H9 (cell line): ENCODE data around the gene BCL2L15. TPM values are rescaled to one million over a fixed set of nuclear protein-coding genes. Genes with fewer than 3 reads are reported as not detected.

Source experiments
- DNase-seq: peaks from one replicate; pipeline ENCODE4 v3.0.0-alpha.2; 2017
- H2AFZ ChIP-seq: one replicate; pipeline ENCODE4 v1.6.1; 2013; ENCODE audit warnings: mild to moderate bottlenecking, low read length, control low read depth, moderate library complexity
- H2AK5ac ChIP-seq: 2 replicates; pipeline ENCODE4 v1.6.1; 2013; ENCODE audit warnings: low read length, control low read depth, mixed read lengths; ENCODE audit not compliant: insufficient read length
- H2BK120ac ChIP-seq: one replicate; pipeline ENCODE4 v1.6.1; 2013; ENCODE audit warnings: low read depth, mild to moderate bottlenecking, low read length, control low read depth, inconsistent platforms; ENCODE audit not compliant: poor library complexity, severe bottlenecking
- H2BK12ac ChIP-seq: 2 replicates; pipeline ENCODE4 v1.6.1; 2013; ENCODE audit warnings: low read length, control low read depth, mixed read lengths, low read depth; ENCODE audit not compliant: insufficient read length
- H2BK15ac ChIP-seq: 2 replicates; pipeline ENCODE4 v1.6.1; 2013; ENCODE audit warnings: low read depth, low read length, control low read depth
- H2BK20ac ChIP-seq: one replicate; pipeline ENCODE4 v1.6.1; 2013; ENCODE audit warnings: low read depth, mild to moderate bottlenecking, low read length, control low read depth, inconsistent platforms; ENCODE audit not compliant: poor library complexity, severe bottlenecking
- H2BK5ac ChIP-seq: 2 replicates; pipeline ENCODE4 v1.6.1; 2013; ENCODE audit warnings: low read length, control low read depth, mixed read lengths; ENCODE audit not compliant: insufficient read length
- H3K14ac ChIP-seq: 2 replicates; pipeline ENCODE4 v1.6.1; 2013; ENCODE audit warnings: low read length, control low read depth; ENCODE audit not compliant: insufficient read depth
- H3K18ac ChIP-seq: 2 replicates; pipeline ENCODE4 v1.6.1; 2013; ENCODE audit warnings: low read depth, mild to moderate bottlenecking, mixed read lengths, low read length, control low read depth; ENCODE audit not compliant: insufficient read length
- H3K23ac ChIP-seq: 2 replicates; pipeline ENCODE4 v1.6.1; 2013; ENCODE audit warnings: low read length, control low read depth, mixed read lengths, low read depth; ENCODE audit not compliant: insufficient read length
- H3K23me2 ChIP-seq: 2 replicates; pipeline ENCODE4 v1.6.1; 2013; ENCODE audit warnings: low read depth, mild to moderate bottlenecking, mixed read lengths, low read length, control low read depth; ENCODE audit not compliant: insufficient read length, poor library complexity, severe bottlenecking
- H3K27ac ChIP-seq: 2 replicates; pipeline ENCODE4 v1.5.1; 2013; ENCODE audit warnings: low read length, control low read depth, mixed read lengths, low read depth; ENCODE audit not compliant: insufficient read length
- H3K27me3 ChIP-seq: 2 replicates; pipeline ENCODE4 v1.6.1; 2013; ENCODE audit warnings: low read length, control low read depth, inconsistent platforms; ENCODE audit not compliant: insufficient read depth
- H3K4ac ChIP-seq: 2 replicates; pipeline ENCODE4 v1.6.1; 2013; ENCODE audit warnings: low read depth, mild to moderate bottlenecking, control low read depth, inconsistent platforms, low read length, moderate library complexity
- H3K4me1 ChIP-seq: 2 replicates; pipeline ENCODE4 v1.6.1; 2013; ENCODE audit warnings: low read length, control low read depth, inconsistent platforms; ENCODE audit not compliant: insufficient read depth
- H3K4me2 ChIP-seq: 2 replicates; pipeline ENCODE4 v1.6.1; 2013; ENCODE audit warnings: low read length, control low read depth, mixed read lengths; ENCODE audit not compliant: insufficient read length, insufficient read depth
- H3K56ac ChIP-seq: 2 replicates; pipeline ENCODE4 v1.6.1; 2013; ENCODE audit warnings: low read depth, mild to moderate bottlenecking, mixed read lengths, low read length, control low read depth; ENCODE audit not compliant: insufficient read length
- H3K79me1 ChIP-seq: 2 replicates; pipeline ENCODE4 v1.6.1; 2013; ENCODE audit warnings: low read depth, mild to moderate bottlenecking, moderate library complexity, low read length, control low read depth, inconsistent platforms; ENCODE audit not compliant: insufficient read depth, poor library complexity, severe bottlenecking
- H3K79me2 ChIP-seq: 2 replicates; pipeline ENCODE4 v1.6.1; 2013; ENCODE audit warnings: low read length, control low read depth, inconsistent platforms; ENCODE audit not compliant: insufficient read depth
- H3K9ac ChIP-seq: 2 replicates; pipeline ENCODE4 v1.6.1; 2013; ENCODE audit warnings: low read length, control low read depth, mixed read lengths; ENCODE audit not compliant: insufficient read length; ENCODE audit errors: extremely low read depth
- H3K9me3 ChIP-seq: one replicate; pipeline ENCODE4 v1.6.1; 2013; ENCODE audit warnings: low read depth, low read length, inconsistent platforms; ENCODE audit not compliant: control insufficient read depth
- H3T11ph ChIP-seq: one replicate; pipeline ENCODE4 v1.6.1; 2013; ENCODE audit warnings: mild to moderate bottlenecking, low read length, control low read depth, inconsistent platforms
- H4K20me1 ChIP-seq: one replicate; pipeline ENCODE4 v1.6.1; 2013; ENCODE audit not compliant: control insufficient read depth, insufficient read length, insufficient read depth
- H4K5ac ChIP-seq: 2 replicates; pipeline ENCODE4 v1.6.1; 2013; ENCODE audit warnings: low read depth, mild to moderate bottlenecking, mixed read lengths, low read length, control low read depth; ENCODE audit not compliant: insufficient read length
- H4K8ac ChIP-seq: replicated peaks from 2 replicates; pipeline ENCODE4 v1.6.1; 2013; ENCODE audit warnings: low read length, control low read depth, mixed read lengths, low read depth; ENCODE audit not compliant: insufficient read length
- H4K91ac ChIP-seq: 2 replicates; pipeline ENCODE4 v1.6.1; 2013; ENCODE audit warnings: low read depth, mild to moderate bottlenecking, moderate library complexity, mixed read lengths, low read length, control low read depth; ENCODE audit not compliant: insufficient read length
- H3K27ac Mint-ChIP-seq, 3 experiments: 2 replicates in 2 of 3; 3 replicates in 1 of 3; pipeline ENCODE4 v1.8.0; 2020 to 2021; ENCODE audit warnings: mixed read lengths in 3 of 3, mild to moderate bottlenecking in 1 of 3, moderate library complexity in 1 of 3
- H3K27me3 Mint-ChIP-seq: 2 replicates; pipeline ENCODE4 v1.8.0; 2021; ENCODE audit warnings: low read depth, mild to moderate bottlenecking, moderate library complexity, mixed read lengths
- H3K36me3 Mint-ChIP-seq, 3 experiments: 2 replicates in 2 of 3; 3 replicates in 1 of 3; pipeline ENCODE4 v1.8.0; 2020 to 2021; ENCODE audit warnings: low read depth in 3 of 3, mixed read lengths in 3 of 3; ENCODE audit not compliant: insufficient read depth in 1 of 3
- H3K4me1 Mint-ChIP-seq, 2 experiments: 2 replicates each; pipeline ENCODE4 v1.8.0; 2020; ENCODE audit warnings: mixed read lengths in 2 of 2
- H3K4me3 Mint-ChIP-seq, 2 experiments: 2 replicates in 1 of 2; 3 replicates in 1 of 2; pipeline ENCODE4 v1.8.0; 2020 to 2021; ENCODE audit warnings: mild to moderate bottlenecking in 2 of 2, mixed read lengths in 2 of 2, moderate library complexity in 1 of 2
- H3K9me3 Mint-ChIP-seq, 2 experiments: 2 replicates in 1 of 2; 3 replicates in 1 of 2; pipeline ENCODE4 v1.8.0; 2020; ENCODE audit warnings: mild to moderate bottlenecking in 2 of 2, mixed read lengths in 2 of 2, moderate library complexity in 1 of 2
- CTCF ChIP-seq: fragments of 200-600 bp; sonication (generic); conservative IDR thresholded peaks from 3 replicates; pipeline ENCODE4 v1.8.0; 2021; ENCODE audit warnings: antibody characterized with exemption, mild to moderate bottlenecking
- WGBS: extraction: QIAGEN DNeasy Blood & Tissue Kit; methylation state at CpG from one replicate; pipeline ENCODE4 v1.1.7; 2013; ENCODE audit warnings: missing lambda C conversion rate, low lambda C conversion rate, mixed read lengths; ENCODE audit not compliant: insufficient read length; ENCODE audit errors: extremely low coverage; 5-methylcytosine and 5-hydroxymethylcytosine counted together
- total RNA-seq: library from RNA; stranded (reverse); gene quantifications from 2 replicates; pipeline ENCODE4 v1.2.1, GENCODE V29; 2021

The BCL2L15 gene
- total RNA-seq, 1 experiment from 2014 or later: 0.22 TPM

- Histone ChIP-seq H2BK15ac (no peak overlapping the region), H3T11ph (no peak overlapping the region), H3K23ac (no peak overlapping the region), H3K4me2 (no peak overlapping the region), H3K56ac (no peak overlapping the region), H3K27ac (no peak overlapping the region), H3K23me2 (no peaks in the 10 kb centered on the region), H3K9ac (no peak overlapping the region), H2AK5ac (no peak overlapping the region), H4K5ac (no peak overlapping the region), H4K91ac (no peak overlapping the region), H3K9me3 (no peaks in the 10 kb centered on the region), H3K14ac (no peak overlapping the region), H2BK20ac (no peak overlapping the region), H2BK5ac (no peak overlapping the region), H2BK120ac (no peak overlapping the region), H3K4ac (no peak overlapping the region), H3K79me2 (no peaks in the 10 kb centered on the region), H2BK12ac (no peak overlapping the region), H3K18ac (no peak overlapping the region), H2AFZ (no peak overlapping the region), H4K8ac (no peak overlapping the region), H3K79me1 (no peaks in the 10 kb centered on the region), H3K4me1 (no peaks in the 10 kb centered on the region), H4K20me1 (no peaks in the 10 kb centered on the region), H3K27me3 (no peaks in the 10 kb centered on the region)
- no peak overlapping the region for H3K4me3 Mint-ChIP-seq
- no CpG with 5 or more reads among the region's 5 CpGs for WGBS
- no peak for DNase-seq
- H3K27ac Mint-ChIP-seq: no peak overlapping the region
- no peak for TF ChIP-seq CTCF
- H3K36me3 Mint-ChIP-seq: no peaks in the 10 kb centered on the region
- H3K9me3 Mint-ChIP-seq: no peaks in the 10 kb centered on the region
- no peaks in the 10 kb centered on the region for H3K27me3 Mint-ChIP-seq
- H3K4me1 Mint-ChIP-seq: peaks cover 9 to 17% of the 10 kb centered on the region in 2 experiments
Observed at GRCh38 chr1:113876176-113876575, 11.2 kb downstream of the BCL2L15 start.
